Measurements from ENCODE around the gene CDH11.

GRCh38 chr16:64925166-64925565 lies 196.7 kb downstream of the CDH11 start:
- no peak for TF ChIP-seq CTCF (IDR thresholded peaks at IDR 0.05)
- no peak for TF ChIP-seq ZFX (IDR thresholded peaks at IDR 0.05; ENCODE audit: borderline replicate concordance)

Data from 22Rv1 (cell line).